ENCODE measurements around the gene BTBD9. TPM values are rescaled to one million over a fixed set of nuclear protein-coding genes. Genes with fewer than 3 reads are reported as not detected.

The BTBD9 gene
- total RNA-seq, 1 donor from 2014 or later = 9.9 TPM

GRCh38 chr6:38367231-38367630 lies 272.5 kb downstream of the BTBD9 start:
- no peak overlapping the region for H3K4me3 ChIP-seq
- H3K36me3 ChIP-seq = no peaks in the 10 kb centered on the region
- intact Hi-C loops (cut with DNase I) = no loop called here
- H3K4me1 ChIP-seq = no peaks in the 10 kb centered on the region
- no peaks in the 10 kb centered on the region for H3K9me3 ChIP-seq
- no peak for DNase-seq (ENCODE audit: low spot score in 2 of 2)
- no peaks in the 10 kb centered on the region for H3K27me3 ChIP-seq
- no peak for TF ChIP-seq CTCF (IDR thresholded peaks at IDR 0.05)
- H3K27ac ChIP-seq = no peak overlapping the region

GRCh38 chr6:38366234-38366633 lies 273.5 kb downstream of the BTBD9 start:
- Histone ChIP-seq H3K36me3 (no peaks in the 10 kb centered on the region), H3K4me3 (no peak overlapping the region), H3K27ac (no peak overlapping the region), H3K27me3 (no peaks in the 10 kb centered on the region), H3K4me1 (no peaks in the 10 kb centered on the region), H3K9me3 (no peaks in the 10 kb centered on the region)
- intact Hi-C loops (cut with DNase I) = no loop called here
- no peak for DNase-seq (ENCODE audit: low spot score in 2 of 2)
- TF ChIP-seq CTCF (IDR thresholded peaks at IDR 0.05) = no peak

- intact Hi-C loops (cut with DNase I) = no loop called here
- no peak for DNase-seq (ENCODE audit: low spot score in 2 of 2)
Observed at GRCh38 chr6:38364775-38365174, 275.0 kb downstream of the BTBD9 start.

GRCh38 chr6:38364127-38364526 lies 275.6 kb downstream of the BTBD9 start:
- Histone ChIP-seq H3K4me3 (no peak overlapping the region), H3K27me3 (no peaks in the 10 kb centered on the region), H3K27ac (no peak overlapping the region), H3K36me3 (no peaks in the 10 kb centered on the region), H3K9me3 (no peaks in the 10 kb centered on the region), H3K4me1 (no peaks in the 10 kb centered on the region)
- intact Hi-C loops (cut with DNase I) = no loop called here
- no peak for DNase-seq (ENCODE audit: low spot score in 2 of 2)
- TF ChIP-seq CTCF (IDR thresholded peaks at IDR 0.05) = no peak

More at GRCh38 chr6:38364775-38365174, 275.0 kb downstream of the BTBD9 start:
- Histone ChIP-seq H3K27ac (no peak overlapping the region), H3K9me3 (no peaks in the 10 kb centered on the region), H3K4me1 (no peaks in the 10 kb centered on the region), H3K4me3 (no peak overlapping the region), H3K27me3 (no peaks in the 10 kb centered on the region), H3K36me3 (no peaks in the 10 kb centered on the region)
- no peak for TF ChIP-seq CTCF (IDR thresholded peaks at IDR 0.05)

- DNase-seq (ENCODE audit: low spot score in 2 of 2) = no peak
- Histone ChIP-seq H3K36me3 (no peaks in the 10 kb centered on the region), H3K27me3 (no peaks in the 10 kb centered on the region), H3K4me3 (no peak overlapping the region), H3K9me3 (no peaks in the 10 kb centered on the region), H3K27ac (no peak overlapping the region), H3K4me1 (peaks cover 0 to 4% of the 10 kb centered on the region in 2 donors)
- intact Hi-C loops (cut with DNase I) = no loop called here
- no peak for TF ChIP-seq CTCF (IDR thresholded peaks at IDR 0.05)
Observed at GRCh38 chr6:38355519-38355918, 284.2 kb downstream of the BTBD9 start.

GRCh38 chr6:38354905-38355304 lies 284.8 kb downstream of the BTBD9 start:
- TF ChIP-seq CTCF (IDR thresholded peaks at IDR 0.05) = no peak
- Histone ChIP-seq H3K9me3 (no peaks in the 10 kb centered on the region), H3K4me3 (no peak overlapping the region), H3K36me3 (no peaks in the 10 kb centered on the region), H3K27ac (no peak overlapping the region), H3K4me1 (peaks cover 0 to 4% of the 10 kb centered on the region in 2 donors), H3K27me3 (no peaks in the 10 kb centered on the region)
- no peak for DNase-seq (ENCODE audit: low spot score in 2 of 2)
- intact Hi-C loops (cut with DNase I) = no loop called here

Data from ascending aorta (tissue), 2 donors.